ENCODE data around the gene DOCK1. TPM values are rescaled to one million over a fixed set of nuclear protein-coding genes. Genes with fewer than 3 reads are reported as not detected.

Gene DOCK1
- total RNA-seq, 4 donors from 2014 or later = 4.3 to 6.0 (median 4.8) TPM

- in situ Hi-C loops (cut with MboI; ENCODE audit: low sequenced_read_pairs in 4 of 4) = no loop called here
- ATAC-seq = no peak
- no peaks in the 10 kb centered on the region for H3K36me3 ChIP-seq
These were observed 269.6 kb downstream of the DOCK1 start for GRCh38 chr10:127174866-127175265.

GRCh38 chr10:127175357-127176110 lies 270.3 kb downstream of the DOCK1 start:
- ATAC-seq = no peak
- TF ChIP-seq POLR2A (IDR thresholded peaks at IDR 0.05) (no peak), CTCF (IDR thresholded peaks at IDR 0.05 in 4 of 5, conservative IDR thresholded peaks at IDR 0.05 in 1 of 5) (no peak)

More at GRCh38 chr10:127174866-127175265, 269.6 kb downstream of the DOCK1 start:
- no peaks in the 10 kb centered on the region for H3K4me1 ChIP-seq
- H3K27ac ChIP-seq = no peak overlapping the region
- H3K9me3 ChIP-seq = no peaks in the 10 kb centered on the region
- no peaks in the 10 kb centered on the region for H3K27me3 ChIP-seq
- no peak for DNase-seq
- H3K4me3 ChIP-seq = no peak overlapping the region
- no peak for TF ChIP-seq CTCF (IDR thresholded peaks at IDR 0.05 in 4 of 5, conservative IDR thresholded peaks at IDR 0.05 in 1 of 5)
- no peak for TF ChIP-seq POLR2A (IDR thresholded peaks at IDR 0.05)
- intact Hi-C loops (cut with DNase I; ENCODE audit: low total_unique reads) = no loop called here

GRCh38 chr10:127176649-127177048 lies 271.4 kb downstream of the DOCK1 start:
- intact Hi-C loops (cut with DNase I; ENCODE audit: low total_unique reads) (no loop called here), in situ Hi-C loops (cut with MboI; ENCODE audit: low sequenced_read_pairs in 4 of 4) (no loop called here)
- DNase-seq (no peak), ATAC-seq (no peak)
- TF ChIP-seq CTCF (IDR thresholded peaks at IDR 0.05 in 4 of 5, conservative IDR thresholded peaks at IDR 0.05 in 1 of 5) (no peak), POLR2A (IDR thresholded peaks at IDR 0.05) (no peak)
- H3K36me3 ChIP-seq = no peaks in the 10 kb centered on the region
- H3K27me3 ChIP-seq = no peaks in the 10 kb centered on the region
- no peaks in the 10 kb centered on the region for H3K4me1 ChIP-seq
- no peak overlapping the region for H3K4me3 ChIP-seq
- no peaks in the 10 kb centered on the region for H3K9me3 ChIP-seq
- no peak overlapping the region for H3K27ac ChIP-seq

More at GRCh38 chr10:127175357-127176110, 270.3 kb downstream of the DOCK1 start:
- H3K27ac ChIP-seq = no peak overlapping the region
- H3K27me3 ChIP-seq = no peaks in the 10 kb centered on the region
- no peaks in the 10 kb centered on the region for H3K36me3 ChIP-seq
- no peak overlapping the region for H3K4me3 ChIP-seq
- no peak for DNase-seq
- H3K9me3 ChIP-seq = no peaks in the 10 kb centered on the region
- no peaks in the 10 kb centered on the region for H3K4me1 ChIP-seq
- in situ Hi-C loops (cut with MboI; ENCODE audit: low sequenced_read_pairs in 4 of 4) (no loop called here), intact Hi-C loops (cut with DNase I; ENCODE audit: low total_unique reads) (no loop called here)

- no peak for TF ChIP-seq CTCF (IDR thresholded peaks at IDR 0.05 in 4 of 5, conservative IDR thresholded peaks at IDR 0.05 in 1 of 5)
- TF ChIP-seq POLR2A (IDR thresholded peaks at IDR 0.05) = no peak
- H3K4me3 ChIP-seq = no peak overlapping the region
- ATAC-seq = no peak
These were observed 274.5 kb downstream of the DOCK1 start for GRCh38 chr10:127179612-127180250.

More at GRCh38 chr10:127179612-127180250, 274.5 kb downstream of the DOCK1 start:
- intact Hi-C loops (cut with DNase I; ENCODE audit: low total_unique reads) = no loop called here
- H3K36me3 ChIP-seq = no peaks in the 10 kb centered on the region
- no peak for DNase-seq
- H3K27ac ChIP-seq = no peak overlapping the region
- no peaks in the 10 kb centered on the region for H3K4me1 ChIP-seq
- no peaks in the 10 kb centered on the region for H3K9me3 ChIP-seq
- in situ Hi-C loops (cut with MboI; ENCODE audit: low sequenced_read_pairs in 4 of 4) = no loop called here
- H3K27me3 ChIP-seq = no peaks in the 10 kb centered on the region

Measured in gastrocnemius medialis (tissue), 4 donors.